H1 (cell line): ENCODE measurements around the gene RANGRF. TPM values are rescaled to one million over a fixed set of nuclear protein-coding genes. Genes with fewer than 3 reads are reported as not detected.

ENCODE experiments used
- CTCF ChIA-PET: fragments of 300-600 bp; sonication (Branson Sonifier 250); formaldehyde crosslinking; loops from one replicate; lab custom pipeline; 2021; ENCODE audit not compliant: partially characterized antibody; lab: Charles Lee
- POLR2A ChIA-PET: fragments of 300-600 bp; sonication (Branson Sonifier 250); formaldehyde crosslinking; loops from one replicate; lab custom pipeline; 2021; ENCODE audit warnings: inconsistent platforms; ENCODE audit not compliant: partially characterized antibody; lab: Charles Lee
- DNase-seq, 2 experiments: peaks; one replicate each; pipeline versions ENCODE4 v3.0.0 to v3.0.0-alpha.2; 2010 to 2022; ENCODE audit warnings: low spot score in 2 of 2, low read depth in 1 of 2, mixed read lengths in 1 of 2
- FAIRE-seq: peaks from 2 replicates; lab custom pipeline; 2011; peaks lifted over from hg19 to GRCh38; lab: Jason Lieb, UNC
- H2AFZ ChIP-seq: 2 replicates; pipeline ENCODE4 v1.8.1; 2012; ENCODE audit warnings: low read length, inconsistent platforms
- H2AK5ac ChIP-seq: 2 replicates; pipeline ENCODE4 v1.6.1; 2013; ENCODE audit warnings: low read depth, low read length
- H2BK120ac ChIP-seq: replicated peaks from 2 replicates; pipeline ENCODE3; 2013; ENCODE audit warnings: low read depth, low read length, inconsistent platforms
- H2BK12ac ChIP-seq: 2 replicates; pipeline ENCODE4 v1.6.1; 2013; ENCODE audit warnings: low read depth, low read length
- H2BK15ac ChIP-seq: 2 replicates; pipeline ENCODE4 v1.6.1; 2013; ENCODE audit warnings: low read length
- H2BK20ac ChIP-seq: 2 replicates; pipeline ENCODE4 v1.6.1; 2013; ENCODE audit warnings: low read length
- H2BK5ac ChIP-seq: 2 replicates; pipeline ENCODE4 v1.6.1; 2013; ENCODE audit warnings: low read depth, low read length
- H3K14ac ChIP-seq: 2 replicates; pipeline ENCODE4 v1.6.1; 2013; ENCODE audit warnings: inconsistent platforms; ENCODE audit not compliant: insufficient read length
- H3K18ac ChIP-seq: 2 replicates; pipeline ENCODE4 v1.6.1; 2013; ENCODE audit warnings: low read length; ENCODE audit errors: extremely low read depth
- H3K23ac ChIP-seq: 2 replicates; pipeline ENCODE4 v1.6.1; 2013; ENCODE audit warnings: inconsistent platforms; ENCODE audit not compliant: insufficient read length
- H3K23me2 ChIP-seq: 2 replicates; pipeline ENCODE4 v1.6.1; 2013; ENCODE audit warnings: low read depth, low read length
- H3K27ac ChIP-seq: 2 replicates; pipeline ENCODE4 v1.6.1; 2011; ENCODE audit warnings: low read depth, low read length, inconsistent platforms
- H3K27me3 ChIP-seq, 4 experiments: replicated peaks in 1 of 4; 1 replicate in 1 of 4; 2 replicates in 3 of 4; pipeline versions ENCODE4 v1.6.1 to v1.8.1; 2011 to 2013; ENCODE audit warnings: low read length in 3 of 4, mild to moderate bottlenecking in 3 of 4, inconsistent platforms in 2 of 4, mixed read lengths in 2 of 4, moderate library complexity in 1 of 4; ENCODE audit not compliant: control insufficient read depth in 3 of 4, insufficient read depth in 3 of 4; ENCODE audit errors: extremely low read depth in 1 of 4
- H3K36me3 ChIP-seq, 4 experiments: 2 replicates each; pipeline versions ENCODE4 v1.6.1 to v1.8.1; 2011 to 2013; ENCODE audit warnings: mild to moderate bottlenecking in 4 of 4, low read length in 3 of 4, moderate library complexity in 2 of 4, control low read depth in 1 of 4, inconsistent platforms in 1 of 4; ENCODE audit not compliant: insufficient read depth in 4 of 4, control insufficient read depth in 2 of 4
- H3K4ac ChIP-seq: replicated peaks from 2 replicates; pipeline ENCODE3; 2013; ENCODE audit warnings: low read length, low read depth, mixed read lengths, inconsistent platforms; ENCODE audit not compliant: insufficient read length
- H3K4me1 ChIP-seq, 4 experiments: replicated peaks in 1 of 4; 1 replicate in 1 of 4; 2 replicates in 3 of 4; pipeline versions ENCODE4 v1.6.1 to v1.8.1; 2011 to 2013; ENCODE audit warnings: low read length in 3 of 4, inconsistent platforms in 2 of 4, mixed read lengths in 1 of 4; ENCODE audit not compliant: insufficient read depth in 4 of 4, control insufficient read depth in 3 of 4
- H3K4me2 ChIP-seq, 2 experiments: 2 replicates each; pipeline versions ENCODE4 v1.6.1 to v1.8.1; 2011 to 2013; ENCODE audit warnings: low read depth in 2 of 2, low read length in 2 of 2, control low read depth in 1 of 2, inconsistent platforms in 1 of 2, mild to moderate bottlenecking in 1 of 2; ENCODE audit not compliant: insufficient read depth in 1 of 2
- H3K4me3 ChIP-seq, 4 experiments: fragments of 200-600, 300-600 bp in 1 of 4; sonication (generic), shearing (Covaris generic), sonication (Bioruptor Twin) in 1 of 4; 2 replicates each; pipeline versions ENCODE4 v1.5.1 to v1.8.1; 2011 to 2016; ENCODE audit warnings: low read length in 4 of 4, low read depth in 3 of 4, control low read depth in 2 of 4, inconsistent platforms in 2 of 4, mild to moderate bottlenecking in 2 of 4, mixed read lengths in 1 of 4, moderate library complexity in 1 of 4; ENCODE audit not compliant: insufficient read depth in 2 of 4; ENCODE audit errors: extremely low read depth in 1 of 4
- H3K56ac ChIP-seq: replicated peaks from 2 replicates; pipeline ENCODE3; 2013; ENCODE audit warnings: low read depth, mild to moderate bottlenecking, mixed read lengths, low read length, inconsistent platforms; ENCODE audit not compliant: insufficient read length
- H3K79me1 ChIP-seq: 2 replicates; pipeline ENCODE4 v1.6.1; 2013; ENCODE audit warnings: low read depth, low read length, control low read depth
- H3K79me2 ChIP-seq, 2 experiments: 2 replicates each; pipeline versions ENCODE4 v1.6.1 to v1.8.1; 2012 to 2013; ENCODE audit warnings: low read length in 2 of 2, mild to moderate bottlenecking in 2 of 2, inconsistent platforms in 1 of 2; ENCODE audit not compliant: insufficient read depth in 2 of 2, control insufficient read depth in 1 of 2
- H3K9ac ChIP-seq, 4 experiments: replicated peaks in 1 of 4; 1 replicate in 1 of 4; 2 replicates in 3 of 4; pipeline versions ENCODE4 v1.6.1 to v1.8.1; 2011 to 2013; ENCODE audit warnings: low read depth in 3 of 4, low read length in 3 of 4, control low read depth in 2 of 4, mild to moderate bottlenecking in 2 of 4, moderate library complexity in 2 of 4, inconsistent platforms in 1 of 4; ENCODE audit errors: extremely low read depth in 1 of 4
- H3K9me3 ChIP-seq, 2 experiments: 2 replicates each; pipeline versions ENCODE4 v1.6.1 to v1.8.1; 2012 to 2013; ENCODE audit warnings: mild to moderate bottlenecking in 2 of 2, moderate library complexity in 2 of 2, control low read depth in 1 of 2, inconsistent platforms in 1 of 2, low read depth in 1 of 2, low read length in 1 of 2, mixed read lengths in 1 of 2; ENCODE audit not compliant: insufficient read depth in 2 of 2
- H4K20me1 ChIP-seq, 2 experiments: replicated peaks in 1 of 2; 2 replicates each; pipeline versions ENCODE3 to v1.8.1; 2011 to 2013; ENCODE audit warnings: inconsistent platforms in 2 of 2, low read length in 2 of 2, mild to moderate bottlenecking in 1 of 2; ENCODE audit not compliant: insufficient read depth in 2 of 2, control insufficient read depth in 1 of 2
- H4K5ac ChIP-seq: 2 replicates; pipeline ENCODE4 v1.6.1; 2013; ENCODE audit warnings: low read length, low read depth, mixed read lengths, inconsistent platforms; ENCODE audit not compliant: insufficient read length
- H4K8ac ChIP-seq: 2 replicates; pipeline ENCODE4 v1.8.0; 2013; ENCODE audit warnings: mild to moderate bottlenecking, moderate library complexity, low read length, inconsistent platforms; ENCODE audit not compliant: insufficient read depth; ENCODE audit errors: extremely low read depth
- H4K91ac ChIP-seq: replicated peaks from 2 replicates; pipeline ENCODE3; 2013; ENCODE audit warnings: low read length, mixed read lengths, inconsistent platforms; ENCODE audit not compliant: insufficient read length
- BCL11A ChIP-seq, 2 experiments: IDR thresholded peaks; one replicate each; pipeline ENCODE4 v1.6.1; 2011; ENCODE audit warnings: low read depth in 2 of 2, low read length in 2 of 2, mild to moderate bottlenecking in 2 of 2
- EP300 ChIP-seq, 2 experiments: IDR thresholded peaks; 1 replicate in 1 of 2; 2 replicates in 1 of 2; pipeline ENCODE4 v1.6.1; 2011 to 2012; ENCODE audit warnings: low read depth in 2 of 2, low read length in 2 of 2, mild to moderate bottlenecking in 2 of 2, borderline replicate concordance in 1 of 2, inconsistent platforms in 1 of 2, moderate library complexity in 1 of 2
- NRF1 ChIP-seq: IDR thresholded peaks from 2 replicates; pipeline ENCODE4 v1.6.1; 2011; ENCODE audit warnings: mild to moderate bottlenecking, low read depth, low read length, improper control_type of control experiment
- PHF8 ChIP-seq: fragments of 200-600 bp; sonication (generic); conservative IDR thresholded peaks from 2 replicates; pipeline ENCODE4 v1.7.1; 2012; ENCODE audit warnings: low read depth, mild to moderate bottlenecking, inconsistent platforms, low read length, moderate library complexity
- RAD21 ChIP-seq, 2 experiments: IDR thresholded peaks in 1 of 2; conservative IDR thresholded peaks in 1 of 2; 2 replicates each; pipeline ENCODE4 v1.6.1; 2011; ENCODE audit warnings: low read depth in 2 of 2, low read length in 2 of 2, improper control_type of control experiment in 1 of 2, inconsistent platforms in 1 of 2, mild to moderate bottlenecking in 1 of 2, moderate library complexity in 1 of 2
- RBBP5 ChIP-seq: IDR thresholded peaks from 2 replicates; pipeline ENCODE4 v1.7.1; 2012; ENCODE audit warnings: low read depth, mild to moderate bottlenecking, inconsistent platforms, low read length, moderate library complexity, borderline replicate concordance
- SP4 ChIP-seq: IDR thresholded peaks from 2 replicates; pipeline ENCODE4 v1.6.1; 2012; ENCODE audit warnings: low read length, inconsistent platforms
- WGBS, 2 experiments: shearing (Covaris generic) in 1 of 2; methylation state at CpG; one replicate each; pipeline versions ENCODE4 v1.1.6 to v1.1.7; 2013 to 2015; ENCODE audit warnings: low lambda C conversion rate in 2 of 2, mixed read lengths in 2 of 2, inconsistent platforms in 1 of 2, low coverage in 1 of 2, missing lambda C conversion rate in 1 of 2; ENCODE audit not compliant: insufficient replicate concordance in 2 of 2, insufficient coverage in 1 of 2, insufficient read length in 1 of 2; ENCODE audit errors: extremely low coverage in 1 of 2, missing lambda C conversion rate in 1 of 2; 5-methylcytosine and 5-hydroxymethylcytosine counted together
- polyA plus RNA-seq, 7 experiments: library from polyadenylated mRNA; depleted of rRNA in 3 of 7; stranded (reverse) in 5 of 7; unstranded in 2 of 7; fragments of >200 nt in 5 of 7; fragments of 200-250 nt in 2 of 7; gene quantifications; 1 replicate in 5 of 7; 2 replicates in 1 of 7; 4 replicates in 1 of 7; pipeline versions ENCODE4 v1.2.1 to v1.2.3, GENCODE V29; 2011 to 2013; ENCODE audit warnings: missing spikeins in 2 of 7, mixed read lengths in 2 of 7
- total RNA-seq: library from RNA; stranded (reverse); fragmentation: NEBNext Ultra II Directional; extraction: Animal tissue kit (Norgen Biotek cat#: 25700); gene quantifications from 2 replicates; pipeline ENCODE4 v1.2.1, GENCODE V29; 2021
- TF ChIP-seq, protein P1 (sequence below), 3 experiments: IDR thresholded peaks; 1 replicate in 2 of 3; 2 replicates in 1 of 3; pipeline versions ENCODE4 v1.5.1 to v1.6.1; 2011; ENCODE audit warnings: low read length in 3 of 3, mild to moderate bottlenecking in 3 of 3, inconsistent platforms in 2 of 3, low read depth in 1 of 3, moderate library complexity in 1 of 3; ENCODE audit not compliant: insufficient read depth in 1 of 3; ENCODE audit errors: control extremely low read depth in 1 of 3

Gene RANGRF
- total and polyA plus RNA-seq, 2 of the 8 experiments (the other 6 are each of a cell fraction or from before 2014, with no cell fraction given) = 36.9 to 49.6 TPM

GRCh38 chr17:8267480-8268147 lies 20.9 kb upstream of the RANGRF start:
- Histone ChIP-seq H3K18ac (no peak overlapping the region), H3K79me2 (no peaks in the 10 kb centered on the region), H3K27me3 (no peaks in the 10 kb centered on the region), H4K5ac (no peak overlapping the region), H3K36me3 (peaks cover 42 to 77% (median 69%) of the 10 kb centered on the region in 4 experiments), H2BK12ac (no peak overlapping the region), H4K8ac (no peak overlapping the region), H3K27ac (no peak overlapping the region), H3K9me3 (no peaks in the 10 kb centered on the region), H3K56ac (no peak overlapping the region), H3K4me2 (no peak overlapping the region), H3K79me1 (peaks cover 4% of the 10 kb centered on the region; the same call in 1 of the 2 replicates), H3K4me1 (no peaks in the 10 kb centered on the region), H2BK120ac (no peak overlapping the region), H2AK5ac (no peak overlapping the region), H4K91ac (no peak overlapping the region), H3K23me2 (no peaks in the 10 kb centered on the region), H2BK20ac (no peak overlapping the region), H3K14ac (no peak overlapping the region), H3K9ac (no peak overlapping the region), H3K23ac (no peak overlapping the region), H2AFZ (no peak overlapping the region), H4K20me1 (peaks cover 10 to 23% of the 10 kb centered on the region in 2 experiments), H2BK15ac (no peak overlapping the region), H3K4me3 (no peak overlapping the region), H2BK5ac (no peak overlapping the region), H3K4ac (no peak overlapping the region)
- POLR2A ChIA-PET = interaction anchor here (53.4 to 66.3 kb wide), 2 partner anchors 4 to 25 kb away, joined by 1521 read pairs; partner anchors contain the start of genes CTC1, PFAS, RANGRF and SLC25A35
- WGBS, 2 experiments = 95% methylated on average over 13 of the region's 13 CpGs; no CpG with 5 or more reads in 1 of the 2 experiments
- FAIRE-seq (no peak), DNase-seq (no peak)
- CTCF ChIA-PET = interaction anchor here (0.6 to 1.4 kb wide), 3 partner anchors 9 to 15 kb away, joined by 3 read pairs; no protein-coding TSS in a partner anchor
- TF ChIP-seq PHF8 = no peak
- TF ChIP-seq SP4 = no peak
- TF ChIP-seq EP300 (IDR thresholded peaks at IDR 0.05; ENCODE audit: borderline replicate concordance in 1 of 2, low read depth in 2 of 2, low read length in 2 of 2) = no peak
- no peak for TF ChIP-seq RBBP5
- TF ChIP-seq BCL11A (IDR thresholded peaks at IDR 0.05; ENCODE audit: low read depth in 2 of 2, low read length in 2 of 2) = no peak
- no peak for TF ChIP-seq RAD21 (IDR thresholded peaks at IDR 0.05 in 1 of 2, conservative IDR thresholded peaks at IDR 0.05 in 1 of 2; ENCODE audit: low read depth in 2 of 2, low read length in 2 of 2)
- TF ChIP-seq, protein P1, sequence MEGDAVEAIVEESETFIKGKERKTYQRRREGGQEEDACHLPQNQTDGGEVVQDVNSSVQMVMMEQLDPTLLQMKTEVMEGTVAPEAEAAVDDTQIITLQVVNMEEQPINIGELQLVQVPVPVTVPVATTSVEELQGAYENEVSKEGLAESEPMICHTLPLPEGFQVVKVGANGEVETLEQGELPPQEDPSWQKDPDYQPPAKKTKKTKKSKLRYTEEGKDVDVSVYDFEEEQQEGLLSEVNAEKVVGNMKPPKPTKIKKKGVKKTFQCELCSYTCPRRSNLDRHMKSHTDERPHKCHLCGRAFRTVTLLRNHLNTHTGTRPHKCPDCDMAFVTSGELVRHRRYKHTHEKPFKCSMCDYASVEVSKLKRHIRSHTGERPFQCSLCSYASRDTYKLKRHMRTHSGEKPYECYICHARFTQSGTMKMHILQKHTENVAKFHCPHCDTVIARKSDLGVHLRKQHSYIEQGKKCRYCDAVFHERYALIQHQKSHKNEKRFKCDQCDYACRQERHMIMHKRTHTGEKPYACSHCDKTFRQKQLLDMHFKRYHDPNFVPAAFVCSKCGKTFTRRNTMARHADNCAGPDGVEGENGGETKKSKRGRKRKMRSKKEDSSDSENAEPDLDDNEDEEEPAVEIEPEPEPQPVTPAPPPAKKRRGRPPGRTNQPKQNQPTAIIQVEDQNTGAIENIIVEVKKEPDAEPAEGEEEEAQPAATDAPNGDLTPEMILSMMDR (IDR thresholded peaks at IDR 0.05; ENCODE audit: control extremely low read depth in 1 of 3, insufficient read depth in 1 of 3, low read depth in 1 of 3, low read length in 3 of 3) = no peak
- TF ChIP-seq NRF1 = no peak
